ENCODE results near the gene HJURP. TPM values are rescaled to one million over a fixed set of nuclear protein-coding genes. Genes with fewer than 3 reads are reported as not detected.

HJURP gene
- total RNA-seq, 1 experiment from 2014 or later = 35.0 TPM

DNA sequence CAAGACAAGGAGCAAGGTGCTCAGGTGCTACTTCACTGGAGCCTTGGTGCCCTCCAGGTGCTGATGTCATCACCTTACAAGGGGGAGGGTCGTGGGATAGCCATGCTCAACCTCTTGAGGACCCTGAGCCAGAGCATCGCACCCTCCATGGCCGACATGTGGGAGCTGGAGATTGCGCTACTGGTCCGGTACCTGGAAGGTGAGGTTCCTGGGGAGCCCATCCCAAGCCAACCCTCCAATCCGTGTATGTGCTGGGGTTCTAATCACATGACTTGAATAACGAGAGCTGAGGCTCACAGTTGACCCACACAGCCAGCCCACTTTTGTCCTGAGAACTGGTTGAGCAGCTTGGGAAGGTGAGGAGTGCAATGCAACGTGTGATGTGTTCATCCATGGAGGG, 50.3 kb downstream of the HJURP start:
- ChIA-PET CTCF (no interaction called here), POLR2A (no interaction called here)
- Histone ChIP-seq H3K27me3 (replicated peaks; ENCODE audit: control insufficient read depth, insufficient read depth, low read length) (no peaks in the 10 kb centered on the region), H3K4me1 (no peaks in the 10 kb centered on the region), H3K4me3 (ENCODE audit: low read depth, low read length) (no peak overlapping the region), H3K9me3 (no peaks in the 10 kb centered on the region), H3K36me3 (ENCODE audit: control insufficient read depth, insufficient read depth, low read length) (no peaks in the 10 kb centered on the region)
- Mint-ChIP-seq H3K4me3 (ENCODE audit: unreplicated experiment) (no peak overlapping the region), H3K36me3 (ENCODE audit: insufficient read depth, unreplicated experiment) (no peaks in the 10 kb centered on the region), H3K27me3 (ENCODE audit: insufficient read depth, unreplicated experiment) (no peaks in the 10 kb centered on the region), H3K9me3 (ENCODE audit: unreplicated experiment) (no peaks in the 10 kb centered on the region), H3K4me1 (ENCODE audit: low read depth, unreplicated experiment) (no peaks in the 10 kb centered on the region), H3K27ac (ENCODE audit: unreplicated experiment) (no peak overlapping the region)
- no peak for TF ChIP-seq CTCF (IDR thresholded peaks at IDR 0.05; ENCODE audit: insufficient read depth in 1 of 2, low read depth in 1 of 2, low read length in 1 of 2, severe bottlenecking in 1 of 2, unreplicated experiment in 1 of 2)
- intact Hi-C loops (cut with micrococcal nuclease; ENCODE audit: unreplicated experiment) = loop anchor here (1.0 kb wide), 1 partner anchor 19 kb away; no protein-coding TSS in a partner anchor
- no peak for DNase-seq
- BruUV-seq (replicated peaks) = no TSS peak

DNA sequence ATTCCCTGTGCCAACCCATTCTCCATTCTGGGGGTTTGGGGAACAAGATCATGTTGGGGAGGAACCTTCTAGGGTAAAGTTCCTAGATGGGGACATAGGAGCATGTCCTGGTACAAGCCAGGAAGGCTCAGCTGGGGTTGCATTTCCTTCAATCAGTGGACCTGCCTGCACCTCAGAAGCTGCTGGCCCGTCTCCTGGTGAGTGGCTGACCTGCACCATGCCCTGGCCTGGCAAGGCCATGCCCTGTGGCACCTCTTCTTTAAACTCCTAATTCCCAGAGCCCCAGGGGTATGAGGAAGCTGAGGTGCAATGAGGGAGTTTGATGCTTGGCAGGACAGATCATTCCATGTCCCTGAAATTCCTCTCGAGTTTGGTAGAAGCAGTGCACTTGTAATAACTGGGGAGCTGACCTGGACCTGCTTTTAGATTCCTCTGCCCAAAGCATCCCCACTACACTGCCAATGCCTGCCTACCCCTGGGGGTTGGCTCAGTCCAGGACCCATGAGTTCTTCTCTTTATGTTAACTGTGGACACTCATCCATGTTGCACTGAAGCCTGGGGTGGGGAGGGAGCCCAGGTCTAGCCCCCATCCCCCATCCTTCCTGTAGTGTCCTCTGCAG, 50.9 kb downstream of the HJURP start:
- no peaks in the 10 kb centered on the region for H3K27me3 Mint-ChIP-seq (ENCODE audit: insufficient read depth, unreplicated experiment)
- Histone ChIP-seq H3K27me3 (replicated peaks; ENCODE audit: control insufficient read depth, insufficient read depth, low read length) (no peaks in the 10 kb centered on the region), H3K9me3 (no peaks in the 10 kb centered on the region), H3K4me3 (ENCODE audit: low read depth, low read length) (no peak overlapping the region), H3K4me1 (no peaks in the 10 kb centered on the region), H3K36me3 (ENCODE audit: control insufficient read depth, insufficient read depth, low read length) (no peaks in the 10 kb centered on the region)
- no peak overlapping the region for H3K4me3 Mint-ChIP-seq (ENCODE audit: unreplicated experiment)
- no peak for DNase-seq
- H3K36me3 Mint-ChIP-seq (ENCODE audit: insufficient read depth, unreplicated experiment) = no peaks in the 10 kb centered on the region
- no TSS peak for BruUV-seq (replicated peaks)
- H3K4me1 Mint-ChIP-seq (ENCODE audit: low read depth, unreplicated experiment) = no peaks in the 10 kb centered on the region
- no peak overlapping the region for H3K27ac Mint-ChIP-seq (ENCODE audit: unreplicated experiment)
- CTCF ChIA-PET = no interaction called here
- intact Hi-C loops (cut with micrococcal nuclease; ENCODE audit: unreplicated experiment) = no loop called here
- POLR2A ChIA-PET = no interaction called here
- no peaks in the 10 kb centered on the region for H3K9me3 Mint-ChIP-seq (ENCODE audit: unreplicated experiment)
- TF ChIP-seq CTCF (IDR thresholded peaks at IDR 0.05; ENCODE audit: insufficient read depth in 1 of 2, low read depth in 1 of 2, low read length in 1 of 2, severe bottlenecking in 1 of 2, unreplicated experiment in 1 of 2) = no peak

GRCh38 chr2:233802132-233802815, 52.1 kb downstream of the HJURP start:
- H3K9me3 Mint-ChIP-seq (ENCODE audit: unreplicated experiment) = no peaks in the 10 kb centered on the region
- H3K4me3 ChIP-seq (ENCODE audit: low read depth, low read length) = no peak overlapping the region
- intact Hi-C loops (cut with micrococcal nuclease; ENCODE audit: unreplicated experiment) = no loop called here
- CTCF ChIA-PET = no interaction called here
- no peaks in the 10 kb centered on the region for H3K9me3 ChIP-seq
- TF ChIP-seq CTCF (IDR thresholded peaks at IDR 0.05; ENCODE audit: insufficient read depth in 1 of 2, low read depth in 1 of 2, low read length in 1 of 2, severe bottlenecking in 1 of 2, unreplicated experiment in 1 of 2) = no peak
- DNase-seq = no peak
- no peaks in the 10 kb centered on the region for H3K4me1 ChIP-seq
- no peak overlapping the region for H3K27ac Mint-ChIP-seq (ENCODE audit: unreplicated experiment)
- BruUV-seq (replicated peaks) = no TSS peak
- H3K4me3 Mint-ChIP-seq (ENCODE audit: unreplicated experiment) = no peak overlapping the region
- H3K27me3 ChIP-seq (replicated peaks; ENCODE audit: control insufficient read depth, insufficient read depth, low read length) = no peaks in the 10 kb centered on the region
- H3K27me3 Mint-ChIP-seq (ENCODE audit: insufficient read depth, unreplicated experiment) = no peaks in the 10 kb centered on the region
- H3K4me1 Mint-ChIP-seq (ENCODE audit: low read depth, unreplicated experiment) = no peaks in the 10 kb centered on the region
- H3K36me3 Mint-ChIP-seq (ENCODE audit: insufficient read depth, unreplicated experiment) = no peaks in the 10 kb centered on the region
- POLR2A ChIA-PET = no interaction called here
- H3K36me3 ChIP-seq (ENCODE audit: control insufficient read depth, insufficient read depth, low read length) = no peaks in the 10 kb centered on the region

Measured in Caco-2 (cell line).